GM19468 (cell line): ENCODE data around the gene WDR36.
"Not testable (repeated sequence)": the region's sequence is repeated elsewhere in the genome, so short reads cannot be mapped to it uniquely, and the experiment has no call there.

Experiments
- ATAC-seq: cut with Tn5 transposase; IDR thresholded peaks from one replicate; pipeline ENCODE4 v1.9.1; 2021; ENCODE audit warnings: mild to moderate bottlenecking, moderate library complexity, moderate number of reproducible peaks; ENCODE audit not compliant: unreplicated experiment; ENCODE audit errors: extremely low read depth

WDR36 gene

GRCh38 chr5:111134087-111134486 is 41.9 kb downstream of the WDR36 start:
- no peak for ATAC-seq

- no peak for ATAC-seq
Observed at GRCh38 chr5:111134864-111135263, 42.7 kb downstream of the WDR36 start.

- ATAC-seq = no peak
Observed at GRCh38 chr5:111135363-111135762, 43.2 kb downstream of the WDR36 start.

GRCh38 chr5:111135946-111136345 is 43.8 kb downstream of the WDR36 start:
- ATAC-seq = no peak

DNA sequence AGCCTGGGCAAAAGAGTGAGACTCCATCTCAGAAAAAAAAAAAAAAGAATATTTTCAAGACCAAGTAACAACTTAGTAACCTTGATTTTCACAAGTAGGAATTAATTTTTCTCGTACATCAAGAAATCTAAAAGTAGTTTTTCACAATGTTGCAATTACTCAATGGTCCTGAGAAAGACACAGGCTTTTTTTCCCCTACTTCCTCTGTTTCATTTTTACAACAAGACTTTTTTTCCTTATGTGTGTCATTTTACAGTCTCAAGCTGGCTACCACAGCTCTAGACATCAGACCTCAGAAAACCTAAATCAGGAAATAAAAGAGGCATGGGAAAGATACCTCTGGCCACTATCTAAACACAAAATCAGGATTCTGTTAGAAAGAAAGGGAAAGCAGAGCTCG is 45.9 kb downstream of the WDR36 start:
- no peak for ATAC-seq

DNA sequence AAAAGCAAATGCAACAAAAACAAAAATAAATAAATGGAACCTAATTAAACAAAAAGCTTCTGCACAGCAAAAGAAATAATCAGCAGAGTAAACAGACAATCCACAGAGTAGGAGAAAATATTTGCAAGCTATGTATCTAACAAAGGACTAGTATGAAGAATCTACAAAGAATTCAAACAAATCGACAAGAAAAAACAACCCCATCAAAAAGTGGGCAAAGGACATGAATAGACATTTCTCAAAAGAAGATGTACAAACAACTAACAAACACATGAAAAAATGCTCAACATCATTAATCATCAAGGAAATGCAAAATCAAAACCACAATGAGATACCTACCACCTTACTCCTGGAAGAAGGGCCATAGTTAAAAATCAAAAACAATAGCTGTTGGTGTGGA is 49.3 kb downstream of the WDR36 start:
- ATAC-seq = not testable (repeated sequence)

GRCh38 chr5:111142932-111143331 is 50.8 kb downstream of the WDR36 start:
- ATAC-seq = no peak

GRCh38 chr5:111143910-111144309 is 51.8 kb downstream of the WDR36 start:
- no peak for ATAC-seq

GRCh38 chr5:111144352-111144930 is 52.3 kb downstream of the WDR36 start:
- ATAC-seq = peak; percentile 72

DNA sequence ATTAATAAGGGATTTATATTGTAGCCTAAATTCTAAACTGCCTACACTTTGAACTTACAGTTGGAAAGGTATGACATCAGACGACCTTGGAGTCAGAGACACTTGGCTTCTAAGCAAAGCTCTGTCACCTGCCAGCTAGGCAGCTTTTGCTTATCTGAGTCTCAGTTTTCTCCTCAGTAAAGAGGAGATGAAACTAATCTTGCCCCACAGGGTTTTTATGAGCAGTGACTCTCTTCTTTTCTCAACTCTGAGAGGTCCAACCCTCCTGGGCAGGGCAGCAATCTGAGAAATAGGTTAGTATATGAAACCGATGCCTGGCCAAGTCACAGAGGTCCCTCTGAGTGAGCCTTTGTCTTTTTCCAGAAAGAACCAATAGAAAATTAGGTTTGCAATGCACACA is 53.9 kb downstream of the WDR36 start:
- ATAC-seq = no peak

- ATAC-seq = no peak
Observed at GRCh38 chr5:111147502-111147901, 55.4 kb downstream of the WDR36 start.

DNA sequence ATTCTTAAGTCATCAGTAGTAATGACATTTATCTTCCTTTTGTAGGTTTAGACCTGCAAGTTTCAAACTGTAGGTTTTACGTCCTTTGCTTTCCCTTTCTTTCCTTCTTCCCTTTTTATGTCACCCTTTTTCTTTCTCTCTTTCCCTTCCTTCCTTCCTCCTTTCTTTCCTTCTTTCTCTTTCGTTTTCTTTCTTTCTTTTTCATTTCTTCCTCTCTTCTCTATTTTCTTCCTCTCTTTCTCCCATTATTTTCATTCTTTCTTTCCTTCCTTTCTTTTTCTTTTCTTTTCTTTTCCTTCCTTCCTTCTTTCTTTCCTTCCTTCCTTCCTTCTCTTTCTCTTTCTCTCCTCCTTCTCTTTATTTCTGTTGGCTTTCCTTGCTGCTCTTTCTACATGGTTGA is 59.9 kb downstream of the WDR36 start:
- no peak for ATAC-seq

GRCh38 chr5:111153483-111153882 is 61.3 kb downstream of the WDR36 start:
- ATAC-seq = no peak

DNA sequence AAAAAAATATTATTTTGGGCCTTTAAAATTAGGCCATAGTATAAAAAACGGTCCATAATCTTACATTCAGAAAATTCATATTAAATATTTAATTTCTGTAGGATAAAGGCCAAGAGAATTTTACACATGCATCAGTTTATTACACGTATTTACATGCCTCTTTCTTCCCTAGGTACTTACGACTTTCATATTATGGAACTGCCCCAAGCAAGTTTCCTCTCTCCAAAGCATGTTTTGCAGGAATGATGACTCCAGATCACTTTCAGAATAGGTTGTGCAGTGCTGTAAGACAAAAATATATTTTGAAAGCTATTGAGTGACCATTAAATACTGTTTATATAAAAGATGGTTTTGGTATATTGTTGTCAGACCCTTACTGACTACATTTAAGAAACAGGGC is 61.8 kb downstream of the WDR36 start:
- ATAC-seq = no peak

GRCh38 chr5:111158105-111158744 is 66.1 kb downstream of the WDR36 start:
- ATAC-seq = no peak

DNA sequence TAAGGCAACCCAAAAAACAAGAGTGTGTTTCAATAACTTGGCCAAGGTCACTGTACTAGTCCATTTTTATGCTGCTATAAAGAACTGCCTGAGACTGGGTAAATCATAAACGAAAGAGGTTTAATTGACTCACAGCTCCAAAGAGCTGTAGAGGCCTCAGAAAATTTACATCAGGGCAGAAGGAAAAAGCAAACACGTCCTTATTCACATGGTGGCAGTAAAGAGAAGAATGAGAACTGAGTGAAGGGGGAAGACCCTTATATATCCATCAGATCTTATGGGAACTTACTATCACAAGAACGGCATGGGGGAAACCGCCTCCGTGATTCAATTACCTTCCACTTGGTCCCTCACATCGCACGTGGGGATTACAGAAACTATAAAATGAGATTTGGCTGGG is 67.7 kb downstream of the WDR36 start:
- ATAC-seq = no peak

GRCh38 chr5:111163000-111163399 is 70.9 kb downstream of the WDR36 start:
- ATAC-seq = no peak

DNA sequence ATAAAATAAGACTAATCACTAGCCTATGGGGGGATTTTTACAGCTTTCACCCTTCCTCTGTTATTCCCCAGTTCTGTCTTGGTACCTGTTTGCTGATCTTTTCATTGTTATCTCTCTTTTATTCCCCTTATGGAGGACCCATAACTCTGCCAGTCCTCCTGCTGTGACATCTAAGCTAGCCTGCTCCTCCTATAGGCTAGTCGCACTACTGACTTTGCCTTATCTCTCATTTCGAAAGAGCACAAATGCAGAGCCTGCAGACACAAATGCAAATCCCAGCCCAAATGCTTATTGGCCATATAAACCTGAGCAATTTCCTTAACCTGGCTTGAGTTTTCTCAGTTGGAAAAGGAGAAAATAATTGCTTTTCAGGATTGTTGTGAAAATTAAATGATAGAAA is 72.9 kb downstream of the WDR36 start:
- ATAC-seq = no peak

- no peak for ATAC-seq
Observed at GRCh38 chr5:111167551-111167950, 75.4 kb downstream of the WDR36 start.

- no peak for ATAC-seq
Observed at GRCh38 chr5:111168608-111169007, 76.5 kb downstream of the WDR36 start.

GRCh38 chr5:111169269-111169668 is 77.1 kb downstream of the WDR36 start:
- no peak for ATAC-seq

DNA sequence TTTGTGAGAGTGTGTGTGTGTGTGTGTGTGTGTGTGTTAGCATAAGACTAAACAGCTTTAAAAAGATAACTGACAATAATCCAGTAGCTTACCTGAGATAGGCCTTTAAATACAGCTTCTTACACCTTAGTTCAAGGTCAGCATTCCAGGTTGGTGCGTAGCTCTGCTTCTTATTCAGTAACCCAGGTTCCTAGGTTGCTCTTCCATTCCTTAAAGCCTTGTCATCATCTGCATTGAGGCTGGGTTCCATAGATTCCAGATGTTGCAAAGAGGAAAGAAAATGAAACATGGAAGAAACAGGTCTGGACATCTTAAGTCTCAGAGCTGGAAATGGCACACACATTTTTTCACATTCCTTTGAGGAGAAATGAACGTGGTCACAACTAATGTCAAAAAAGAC is 78.1 kb downstream of the WDR36 start:
- no peak for ATAC-seq
